ENCODE results near the gene ERCC4.

- TF ChIP-seq CTCF (IDR thresholded peaks at IDR 0.05; ENCODE audit: insufficient read depth, low read depth, low read length) (no peak), EZH2 (IDR thresholded peaks at IDR 0.05; ENCODE audit: insufficient read depth, low read length) (no peak)
Observed at GRCh38 chr16:13982451-13982850, 62.5 kb downstream of the ERCC4 start.
